ENCODE data around the gene CTNNA1. TPM values are rescaled to one million over a fixed set of nuclear protein-coding genes. Genes with fewer than 3 reads are reported as not detected.

Gene CTNNA1
- polyA plus RNA-seq, 1 of the 3 experiments (the other 2 are of a cell fraction): 130 TPM

DNA sequence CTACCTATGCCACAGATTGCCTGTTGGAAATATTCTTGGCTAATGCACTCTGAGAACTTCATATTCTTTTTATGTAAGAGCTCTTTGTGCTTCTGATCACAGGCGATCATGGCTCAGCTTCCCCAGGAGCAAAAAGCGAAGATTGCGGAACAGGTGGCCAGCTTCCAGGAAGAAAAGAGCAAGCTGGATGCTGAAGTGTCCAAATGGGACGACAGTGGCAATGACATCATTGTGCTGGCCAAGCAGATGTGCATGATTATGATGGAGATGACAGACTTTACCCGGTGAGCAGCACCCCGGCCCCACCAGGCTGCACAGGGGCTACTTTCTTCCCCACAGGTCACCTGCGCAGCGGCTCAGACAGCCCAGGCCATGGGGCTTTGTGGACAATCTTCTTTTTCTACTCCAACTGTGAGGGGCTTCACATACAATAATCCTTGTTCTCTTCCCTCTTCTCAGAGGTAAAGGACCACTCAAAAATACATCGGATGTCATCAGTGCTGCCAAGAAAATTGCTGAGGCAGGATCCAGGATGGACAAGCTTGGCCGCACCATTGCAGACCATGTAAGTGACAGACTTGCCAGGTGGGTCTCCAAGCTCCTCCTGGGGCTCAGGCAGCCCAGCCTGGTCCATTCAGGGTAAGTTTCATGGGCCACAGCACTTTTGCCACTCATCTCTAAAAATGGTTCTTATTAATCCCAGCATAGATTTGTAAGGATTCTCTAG, 177.3 kb downstream of the CTNNA1 start:
- Histone ChIP-seq H3K36me3 (replicated peaks in 1 of 2; ENCODE audit: control insufficient read depth in 1 of 2, insufficient read depth in 2 of 2, low read length in 1 of 2) (peaks cover 54 to 76% of the 10 kb centered on the region in 2 experiments), H3K27ac (ENCODE audit: low read depth in 2 of 2, low read length in 1 of 2) (no peak overlapping the region), H3K27me3 (ENCODE audit: insufficient read depth) (no peaks in the 10 kb centered on the region), H3K9me2 (no peaks in the 10 kb centered on the region), H3K9ac (no peak overlapping the region), H2AFZ (ENCODE audit: low read depth) (no peak overlapping the region), H3K4me3 (ENCODE audit: low read depth in 2 of 2, low read length in 1 of 2) (no peak overlapping the region), H3F3A (replicated peaks; ENCODE audit: insufficient read depth) (no peaks in the 10 kb centered on the region), H3K9me3 (no peaks in the 10 kb centered on the region), H4K20me1 (ENCODE audit: insufficient read depth) (0 out of 2 replicates have a peak, but pooled peaks cover 6% of the 10 kb centered on the region), H3K4me2 (no peak overlapping the region), H3K4me1 (ENCODE audit: control insufficient read depth in 1 of 2, insufficient read depth in 2 of 2, low read depth in 1 of 2, low read length in 1 of 2) (peaks cover 0 to 30% of the 10 kb centered on the region in 2 experiments; a peak in 2 of 4 replicates), H3K79me2 (ENCODE audit: insufficient read depth) (no peaks in the 10 kb centered on the region)
- DNase-seq: no peak
- TF ChIP-seq RXRA (IDR thresholded peaks at IDR 0.05; ENCODE audit: borderline replicate concordance, low read depth) (no peak), FOSL2 (IDR thresholded peaks at IDR 0.05; ENCODE audit: borderline replicate concordance, low read depth) (no peak), FOXM1 (IDR thresholded peaks at IDR 0.05; ENCODE audit: low read depth) (no peak), SMC3 (IDR thresholded peaks at IDR 0.05; ENCODE audit: low read depth, low read length) (no peak), NRF1 (IDR thresholded peaks at IDR 0.05; ENCODE audit: low read depth, low read length) (no peak), MXI1 (IDR thresholded peaks at IDR 0.05; ENCODE audit: low read depth, low read length) (no peak), YY1 (IDR thresholded peaks at IDR 0.05; ENCODE audit: low read depth) (no peak), JUND (IDR thresholded peaks at IDR 0.05) (no peak), TEAD4 (IDR thresholded peaks at IDR 0.05; ENCODE audit: borderline replicate concordance, insufficient read depth) (no peak), TCF12 (IDR thresholded peaks at IDR 0.05) (no peak), FOXJ3 (CRISPR knock-in tag; IDR thresholded peaks at IDR 0.05) (no peak), RAD21 (IDR thresholded peaks at IDR 0.05; ENCODE audit: low read length) (no peak)
- TF ChIP-seq, protein P1, sequence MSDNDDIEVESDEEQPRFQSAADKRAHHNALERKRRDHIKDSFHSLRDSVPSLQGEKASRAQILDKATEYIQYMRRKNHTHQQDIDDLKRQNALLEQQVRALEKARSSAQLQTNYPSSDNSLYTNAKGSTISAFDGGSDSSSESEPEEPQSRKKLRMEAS (IDR thresholded peaks at IDR 0.05; ENCODE audit: low read depth): no peak
- TF ChIP-seq, protein P2, sequence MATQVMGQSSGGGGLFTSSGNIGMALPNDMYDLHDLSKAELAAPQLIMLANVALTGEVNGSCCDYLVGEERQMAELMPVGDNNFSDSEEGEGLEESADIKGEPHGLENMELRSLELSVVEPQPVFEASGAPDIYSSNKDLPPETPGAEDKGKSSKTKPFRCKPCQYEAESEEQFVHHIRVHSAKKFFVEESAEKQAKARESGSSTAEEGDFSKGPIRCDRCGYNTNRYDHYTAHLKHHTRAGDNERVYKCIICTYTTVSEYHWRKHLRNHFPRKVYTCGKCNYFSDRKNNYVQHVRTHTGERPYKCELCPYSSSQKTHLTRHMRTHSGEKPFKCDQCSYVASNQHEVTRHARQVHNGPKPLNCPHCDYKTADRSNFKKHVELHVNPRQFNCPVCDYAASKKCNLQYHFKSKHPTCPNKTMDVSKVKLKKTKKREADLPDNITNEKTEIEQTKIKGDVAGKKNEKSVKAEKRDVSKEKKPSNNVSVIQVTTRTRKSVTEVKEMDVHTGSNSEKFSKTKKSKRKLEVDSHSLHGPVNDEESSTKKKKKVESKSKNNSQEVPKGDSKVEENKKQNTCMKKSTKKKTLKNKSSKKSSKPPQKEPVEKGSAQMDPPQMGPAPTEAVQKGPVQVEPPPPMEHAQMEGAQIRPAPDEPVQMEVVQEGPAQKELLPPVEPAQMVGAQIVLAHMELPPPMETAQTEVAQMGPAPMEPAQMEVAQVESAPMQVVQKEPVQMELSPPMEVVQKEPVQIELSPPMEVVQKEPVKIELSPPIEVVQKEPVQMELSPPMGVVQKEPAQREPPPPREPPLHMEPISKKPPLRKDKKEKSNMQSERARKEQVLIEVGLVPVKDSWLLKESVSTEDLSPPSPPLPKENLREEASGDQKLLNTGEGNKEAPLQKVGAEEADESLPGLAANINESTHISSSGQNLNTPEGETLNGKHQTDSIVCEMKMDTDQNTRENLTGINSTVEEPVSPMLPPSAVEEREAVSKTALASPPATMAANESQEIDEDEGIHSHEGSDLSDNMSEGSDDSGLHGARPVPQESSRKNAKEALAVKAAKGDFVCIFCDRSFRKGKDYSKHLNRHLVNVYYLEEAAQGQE (IDR thresholded peaks at IDR 0.05; ENCODE audit: low read depth, low read length): no peak
- TF ChIP-seq, protein P3, sequence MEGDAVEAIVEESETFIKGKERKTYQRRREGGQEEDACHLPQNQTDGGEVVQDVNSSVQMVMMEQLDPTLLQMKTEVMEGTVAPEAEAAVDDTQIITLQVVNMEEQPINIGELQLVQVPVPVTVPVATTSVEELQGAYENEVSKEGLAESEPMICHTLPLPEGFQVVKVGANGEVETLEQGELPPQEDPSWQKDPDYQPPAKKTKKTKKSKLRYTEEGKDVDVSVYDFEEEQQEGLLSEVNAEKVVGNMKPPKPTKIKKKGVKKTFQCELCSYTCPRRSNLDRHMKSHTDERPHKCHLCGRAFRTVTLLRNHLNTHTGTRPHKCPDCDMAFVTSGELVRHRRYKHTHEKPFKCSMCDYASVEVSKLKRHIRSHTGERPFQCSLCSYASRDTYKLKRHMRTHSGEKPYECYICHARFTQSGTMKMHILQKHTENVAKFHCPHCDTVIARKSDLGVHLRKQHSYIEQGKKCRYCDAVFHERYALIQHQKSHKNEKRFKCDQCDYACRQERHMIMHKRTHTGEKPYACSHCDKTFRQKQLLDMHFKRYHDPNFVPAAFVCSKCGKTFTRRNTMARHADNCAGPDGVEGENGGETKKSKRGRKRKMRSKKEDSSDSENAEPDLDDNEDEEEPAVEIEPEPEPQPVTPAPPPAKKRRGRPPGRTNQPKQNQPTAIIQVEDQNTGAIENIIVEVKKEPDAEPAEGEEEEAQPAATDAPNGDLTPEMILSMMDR (IDR thresholded peaks at IDR 0.05): no peak
- TF ChIP-seq, protein P4, sequence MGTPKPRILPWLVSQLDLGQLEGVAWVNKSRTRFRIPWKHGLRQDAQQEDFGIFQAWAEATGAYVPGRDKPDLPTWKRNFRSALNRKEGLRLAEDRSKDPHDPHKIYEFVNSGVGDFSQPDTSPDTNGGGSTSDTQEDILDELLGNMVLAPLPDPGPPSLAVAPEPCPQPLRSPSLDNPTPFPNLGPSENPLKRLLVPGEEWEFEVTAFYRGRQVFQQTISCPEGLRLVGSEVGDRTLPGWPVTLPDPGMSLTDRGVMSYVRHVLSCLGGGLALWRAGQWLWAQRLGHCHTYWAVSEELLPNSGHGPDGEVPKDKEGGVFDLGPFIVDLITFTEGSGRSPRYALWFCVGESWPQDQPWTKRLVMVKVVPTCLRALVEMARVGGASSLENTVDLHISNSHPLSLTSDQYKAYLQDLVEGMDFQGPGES (IDR thresholded peaks at IDR 0.05; ENCODE audit: low read depth, low read length): no peak
- CTCF ChIA-PET: interaction anchor here (0.6 to 0.9 kb wide), 2 partner anchors 92 to 144 kb away, joined by 3 to 4 read pairs; no protein-coding TSS in a partner anchor
- POLR2A ChIA-PET: no interaction called here
- 97% methylated on average over 9 of the region's 10 CpGs for WGBS (ENCODE audit: low lambda C conversion rate)

Measured in SK-N-SH (cell line).